NCI-H146 (cell line): ENCODE data around the gene TGFBR2.

Experiments used
- DNase-seq: peaks from one replicate; lab custom pipeline; 2025; lab: John Stamatoyannopoulos, UW

TGFBR2 gene

GRCh38 chr3:30637310-30638219, 31.2 kb downstream of the TGFBR2 start:
- DNase-seq: no peak

GRCh38 chr3:30638685-30639412, 32.4 kb downstream of the TGFBR2 start:
- no peak for DNase-seq

GRCh38 chr3:30639937-30640336, 33.5 kb downstream of the TGFBR2 start:
- DNase-seq: no peak

GRCh38 chr3:30640851-30641250, 34.5 kb downstream of the TGFBR2 start:
- no peak for DNase-seq

GRCh38 chr3:30641416-30642251, 35.2 kb downstream of the TGFBR2 start:
- no peak for DNase-seq

- DNase-seq: no peak
Measured at GRCh38 chr3:30642849-30643361, 36.5 kb downstream of the TGFBR2 start.

- no peak for DNase-seq
Measured at GRCh38 chr3:30643763-30644462, 37.5 kb downstream of the TGFBR2 start.

- no peak for DNase-seq
Measured at GRCh38 chr3:30644615-30645014, 38.2 kb downstream of the TGFBR2 start.

GRCh38 chr3:30645077-30645476, 38.7 kb downstream of the TGFBR2 start:
- no peak for DNase-seq

GRCh38 chr3:30646181-30646876, 39.9 kb downstream of the TGFBR2 start:
- DNase-seq: no peak

- DNase-seq: no peak
Measured at GRCh38 chr3:30646961-30647752, 40.8 kb downstream of the TGFBR2 start.

GRCh38 chr3:30648670-30649357, 42.4 kb downstream of the TGFBR2 start:
- no peak for DNase-seq

- DNase-seq: no peak
Measured at GRCh38 chr3:30649572-30650318, 43.3 kb downstream of the TGFBR2 start.

- DNase-seq: no peak
Measured at GRCh38 chr3:30650348-30650995, 44.1 kb downstream of the TGFBR2 start.

- DNase-seq: no peak
Measured at GRCh38 chr3:30654269-30654668, 47.9 kb downstream of the TGFBR2 start.

- DNase-seq: peak; percentile 14
Measured at GRCh38 chr3:30655187-30655812, 48.9 kb downstream of the TGFBR2 start.

GRCh38 chr3:30656624-30657141, 50.3 kb downstream of the TGFBR2 start:
- no peak for DNase-seq
